C4-2B (cell line): ENCODE measurements around the gene SMG9.

ENCODE experiments used
- ZFX ChIP-seq: fragments of 450-650 bp; IDR thresholded peaks from 2 replicates; pipeline ENCODE4 v1.6.1; 2017
- TF ChIP-seq, protein P1 (sequence below): fragments of 450-650 bp; conservative IDR thresholded peaks from 2 replicates; pipeline ENCODE4 v1.5.1; 2017; ENCODE audit warnings: mild to moderate bottlenecking

DNA sequence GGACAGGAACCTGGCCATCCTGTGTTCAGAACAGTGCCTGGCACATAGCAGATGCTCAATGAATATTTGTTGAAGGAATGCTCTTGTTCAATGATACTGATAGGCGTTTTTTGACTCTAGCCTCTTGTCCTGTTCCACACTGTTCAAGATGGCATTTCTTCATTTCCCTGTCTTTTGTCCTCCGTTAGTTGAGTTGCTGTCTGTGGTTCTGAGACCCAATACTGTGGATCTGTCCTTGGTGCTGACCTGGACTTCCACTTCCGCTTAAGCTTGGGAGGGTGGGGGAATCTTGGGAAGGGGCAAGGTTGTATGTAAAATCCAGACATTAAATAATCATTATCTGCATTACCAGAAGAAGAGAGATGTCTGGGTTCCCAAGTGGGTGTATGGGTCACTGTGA is 34.3 kb upstream of the SMG9 start:
- TF ChIP-seq, protein P1, sequence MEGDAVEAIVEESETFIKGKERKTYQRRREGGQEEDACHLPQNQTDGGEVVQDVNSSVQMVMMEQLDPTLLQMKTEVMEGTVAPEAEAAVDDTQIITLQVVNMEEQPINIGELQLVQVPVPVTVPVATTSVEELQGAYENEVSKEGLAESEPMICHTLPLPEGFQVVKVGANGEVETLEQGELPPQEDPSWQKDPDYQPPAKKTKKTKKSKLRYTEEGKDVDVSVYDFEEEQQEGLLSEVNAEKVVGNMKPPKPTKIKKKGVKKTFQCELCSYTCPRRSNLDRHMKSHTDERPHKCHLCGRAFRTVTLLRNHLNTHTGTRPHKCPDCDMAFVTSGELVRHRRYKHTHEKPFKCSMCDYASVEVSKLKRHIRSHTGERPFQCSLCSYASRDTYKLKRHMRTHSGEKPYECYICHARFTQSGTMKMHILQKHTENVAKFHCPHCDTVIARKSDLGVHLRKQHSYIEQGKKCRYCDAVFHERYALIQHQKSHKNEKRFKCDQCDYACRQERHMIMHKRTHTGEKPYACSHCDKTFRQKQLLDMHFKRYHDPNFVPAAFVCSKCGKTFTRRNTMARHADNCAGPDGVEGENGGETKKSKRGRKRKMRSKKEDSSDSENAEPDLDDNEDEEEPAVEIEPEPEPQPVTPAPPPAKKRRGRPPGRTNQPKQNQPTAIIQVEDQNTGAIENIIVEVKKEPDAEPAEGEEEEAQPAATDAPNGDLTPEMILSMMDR: no peak
- no peak for TF ChIP-seq ZFX
